Fibroblast of skin of right quadriceps (primary cell): ENCODE measurements around the gene GNA15.
"Not testable (repeated sequence)": the region's sequence is repeated elsewhere in the genome, so short reads cannot be mapped to it uniquely, and the experiment has no call there.

Experiments
- DNase-seq: peaks from one replicate; pipeline ENCODE4 v3.0.0-alpha.2; 2013

Gene GNA15, protein sequence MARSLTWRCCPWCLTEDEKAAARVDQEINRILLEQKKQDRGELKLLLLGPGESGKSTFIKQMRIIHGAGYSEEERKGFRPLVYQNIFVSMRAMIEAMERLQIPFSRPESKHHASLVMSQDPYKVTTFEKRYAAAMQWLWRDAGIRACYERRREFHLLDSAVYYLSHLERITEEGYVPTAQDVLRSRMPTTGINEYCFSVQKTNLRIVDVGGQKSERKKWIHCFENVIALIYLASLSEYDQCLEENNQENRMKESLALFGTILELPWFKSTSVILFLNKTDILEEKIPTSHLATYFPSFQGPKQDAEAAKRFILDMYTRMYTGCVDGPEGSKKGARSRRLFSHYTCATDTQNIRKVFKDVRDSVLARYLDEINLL

DNA sequence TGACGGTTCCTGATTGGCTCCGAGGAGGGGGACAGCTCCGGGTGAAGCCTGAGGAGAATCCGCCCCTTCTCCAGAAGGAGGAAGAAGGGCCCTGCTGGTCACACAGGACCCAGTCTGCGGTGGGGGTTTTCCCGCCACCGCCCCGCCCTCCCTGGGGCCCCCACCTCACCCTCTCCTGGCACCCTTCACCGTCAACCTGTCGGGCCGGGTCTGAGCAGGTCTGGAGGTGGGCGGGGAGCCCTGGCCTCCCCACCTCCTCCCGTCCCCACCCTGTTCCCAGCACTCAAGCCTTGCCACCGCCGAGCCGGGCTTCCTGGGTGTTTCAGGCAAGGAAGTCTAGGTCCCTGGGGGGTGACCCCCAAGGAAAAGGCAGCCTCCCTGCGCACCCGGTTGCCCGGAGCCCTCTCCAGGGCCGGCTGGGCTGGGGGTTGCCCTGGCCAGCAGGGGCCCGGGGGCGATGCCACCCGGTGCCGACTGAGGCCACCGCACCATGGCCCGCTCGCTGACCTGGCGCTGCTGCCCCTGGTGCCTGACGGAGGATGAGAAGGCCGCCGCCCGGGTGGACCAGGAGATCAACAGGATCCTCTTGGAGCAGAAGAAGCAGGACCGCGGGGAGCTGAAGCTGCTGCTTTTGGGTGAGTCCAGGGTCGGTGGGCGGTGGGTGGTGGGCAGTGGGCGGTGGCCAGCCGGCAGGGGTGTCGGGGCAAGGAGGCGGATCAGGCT, at the start of gene GNA15:
Gene GNA15, plus strand, starts transcription at position 73 of the 723 bp plus-strand sequence. Its CDS starts 418 bp downstream, at position 491.
- DNase-seq, result no peak

DNA sequence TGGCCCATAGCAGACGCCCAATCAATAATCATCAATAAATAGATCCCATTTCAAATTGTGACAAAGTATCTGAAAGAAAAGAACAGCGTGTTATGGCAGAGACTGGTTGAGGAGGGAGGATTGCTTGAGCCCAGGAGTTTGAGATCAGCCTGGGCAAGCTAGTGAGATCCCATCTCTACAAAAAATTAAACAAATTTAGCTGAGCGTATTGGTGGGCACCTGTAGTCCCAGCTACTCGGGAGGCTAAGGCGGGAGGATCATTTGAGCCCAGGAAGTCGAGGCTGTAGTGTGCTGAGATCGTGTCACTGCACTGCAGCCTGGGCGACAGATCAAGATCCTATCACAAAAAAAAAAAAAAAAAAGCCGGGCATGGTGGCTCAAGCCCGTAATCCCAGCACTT, 48.1 kb upstream of the GNA15 start:
- no peak for DNase-seq

DNA sequence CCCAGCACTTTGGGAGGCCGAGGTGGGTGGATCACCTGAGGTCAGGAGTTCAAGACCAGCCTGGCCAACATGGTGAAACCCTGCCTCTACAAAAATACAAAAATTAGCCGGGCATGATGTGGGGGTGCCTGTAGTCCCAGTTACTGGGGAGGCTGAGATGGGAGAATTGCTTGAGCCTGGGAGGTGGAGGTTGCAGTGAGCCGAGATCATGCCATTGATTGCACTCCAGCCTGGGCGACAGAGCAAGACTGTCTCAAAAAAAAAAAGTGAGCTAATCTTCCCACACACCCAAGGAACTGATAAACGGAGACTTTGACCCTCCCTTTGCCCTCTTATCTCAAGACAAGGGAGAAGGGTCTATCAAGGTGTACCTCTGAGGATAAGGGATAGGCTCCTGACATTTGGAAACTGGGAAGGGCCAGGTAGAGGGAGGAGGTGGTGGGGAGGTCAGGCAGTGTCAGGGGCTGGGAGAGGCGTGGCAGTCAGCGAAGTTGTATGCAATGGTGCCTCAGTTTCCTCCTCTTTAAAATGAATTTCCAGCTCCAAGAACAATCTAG, 46.5 kb upstream of the GNA15 start:
- not testable (repeated sequence) for DNase-seq

DNA sequence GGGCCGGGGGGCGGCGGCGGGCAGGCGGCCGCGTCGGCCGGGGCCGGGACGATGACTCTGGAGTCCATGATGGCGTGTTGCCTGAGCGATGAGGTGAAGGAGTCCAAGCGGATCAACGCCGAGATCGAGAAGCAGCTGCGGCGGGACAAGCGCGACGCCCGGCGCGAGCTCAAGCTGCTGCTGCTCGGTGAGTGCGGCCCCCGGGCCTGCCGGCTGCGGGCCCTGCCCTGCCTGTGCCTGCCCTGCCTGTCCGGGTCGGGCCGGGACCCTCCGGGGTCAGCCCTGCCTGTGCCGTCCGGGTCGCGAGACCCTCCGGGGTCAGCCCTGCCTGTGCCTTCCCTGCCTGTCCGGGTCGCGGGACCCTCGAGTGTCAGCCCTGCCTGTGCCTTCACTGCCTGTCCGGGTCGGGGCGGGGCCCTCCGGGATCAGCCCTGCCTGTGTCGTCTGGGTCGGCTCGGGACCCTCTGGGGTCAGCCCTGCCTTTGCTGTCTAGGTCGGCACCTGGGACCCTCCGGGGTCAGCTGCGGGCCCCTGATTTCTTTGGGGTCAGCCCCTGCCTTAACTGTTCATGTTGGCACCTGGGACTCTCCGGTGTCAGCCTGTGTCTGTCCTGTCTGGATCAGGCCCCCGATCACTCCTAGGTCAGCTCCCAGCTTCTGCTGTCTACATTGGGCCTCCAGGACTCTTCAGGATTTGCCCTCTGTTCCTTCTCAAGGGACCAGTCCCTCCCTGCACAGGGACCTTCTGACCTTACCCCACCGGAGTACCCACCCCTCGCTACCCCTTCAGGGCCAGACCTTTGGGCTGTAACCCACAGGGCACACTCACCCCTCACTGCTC, 41.0 kb upstream of the GNA15 start:
- DNase-seq, result no peak

DNA sequence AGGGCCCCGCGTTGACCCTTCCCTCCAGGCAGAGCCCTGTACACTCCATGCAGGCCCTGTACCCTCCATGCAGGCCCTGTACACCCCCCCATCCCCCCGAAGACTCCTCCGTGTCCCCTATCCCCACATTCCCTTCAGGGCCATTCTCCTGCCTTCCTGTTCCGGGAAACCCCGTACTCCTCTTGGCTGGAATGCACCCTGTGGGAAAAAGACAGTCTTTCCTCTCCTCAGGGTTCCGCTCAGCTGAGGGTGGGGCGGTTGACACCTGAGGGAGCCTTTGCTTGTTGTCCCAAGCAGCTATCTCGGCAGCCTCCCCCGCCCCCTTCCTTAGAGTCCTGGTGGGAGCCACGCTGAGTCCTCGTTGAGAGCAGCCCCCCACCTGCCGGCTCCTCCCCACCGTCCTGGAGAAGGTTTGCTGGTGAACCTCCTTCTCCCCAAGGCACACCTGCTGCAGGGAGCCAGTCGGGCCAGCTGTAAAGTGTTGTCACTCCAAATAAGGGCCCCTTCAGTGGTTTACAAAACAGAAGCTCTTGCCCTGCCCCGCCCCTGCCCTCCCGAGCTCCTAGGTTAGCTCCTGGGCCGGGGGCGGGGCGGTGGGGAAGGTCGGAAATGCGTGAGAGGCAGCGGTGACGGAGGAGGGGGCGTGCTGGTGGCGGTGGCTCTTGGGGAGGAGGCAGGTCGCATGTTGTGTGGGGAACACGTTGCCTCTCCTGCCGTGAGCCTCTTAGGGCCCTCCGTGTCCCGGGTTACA, 40.2 kb upstream of the GNA15 start:
- no peak for DNase-seq

DNA sequence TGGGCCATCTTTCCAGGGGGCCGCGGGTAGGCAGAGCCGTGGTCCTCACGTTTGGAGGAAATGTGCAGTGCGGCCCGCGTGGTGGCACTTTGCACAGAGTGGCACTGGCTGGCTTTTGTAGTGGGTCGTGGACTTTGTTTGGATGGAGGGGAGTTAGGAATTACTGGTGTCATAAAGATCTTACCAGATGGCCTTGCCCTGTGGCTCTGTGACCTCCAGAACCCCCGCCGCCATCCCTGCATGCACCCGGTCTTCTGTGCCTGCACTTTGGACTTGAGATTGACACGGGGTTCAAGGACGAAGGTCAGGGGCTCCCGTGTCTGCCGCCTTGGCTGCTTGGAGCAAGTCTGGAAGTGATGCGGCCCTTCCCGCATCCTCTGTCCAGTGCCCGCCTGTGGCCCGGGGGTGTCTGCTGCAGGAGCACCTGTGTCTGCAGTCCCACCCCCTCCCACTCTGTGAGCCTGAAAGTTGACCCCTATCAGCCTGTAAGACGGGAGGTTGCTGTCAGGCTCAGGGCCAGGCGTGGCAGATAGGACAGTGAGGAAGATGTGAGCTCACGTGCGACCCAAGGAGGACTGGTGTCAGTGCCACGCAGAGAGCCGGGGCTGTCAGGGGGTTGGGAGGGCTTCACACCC, 39.4 kb upstream of the GNA15 start:
- DNase-seq, result no peak

DNA sequence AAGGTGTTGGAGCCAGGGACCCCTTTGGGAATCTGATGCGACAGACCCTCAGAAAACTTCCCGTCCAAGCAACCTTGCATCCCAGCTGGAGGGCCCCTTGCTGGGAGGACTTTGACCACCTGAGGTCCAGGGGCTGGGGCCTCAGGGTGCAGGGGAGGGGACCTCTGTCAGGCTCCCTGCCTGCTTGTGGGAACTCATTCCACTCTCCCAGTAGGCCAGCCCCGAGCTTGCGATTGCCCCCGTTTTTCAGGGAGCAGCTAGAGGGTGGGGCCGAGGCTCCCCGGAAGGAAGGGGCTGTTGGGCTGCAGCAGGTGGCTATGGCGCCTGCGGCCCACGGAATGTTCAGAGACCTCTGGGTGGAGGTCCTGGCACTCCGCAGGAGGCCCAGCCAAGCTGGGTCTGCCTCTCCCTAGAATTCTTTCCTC, 38.9 kb upstream of the GNA15 start:
- DNase-seq, result no peak

DNA sequence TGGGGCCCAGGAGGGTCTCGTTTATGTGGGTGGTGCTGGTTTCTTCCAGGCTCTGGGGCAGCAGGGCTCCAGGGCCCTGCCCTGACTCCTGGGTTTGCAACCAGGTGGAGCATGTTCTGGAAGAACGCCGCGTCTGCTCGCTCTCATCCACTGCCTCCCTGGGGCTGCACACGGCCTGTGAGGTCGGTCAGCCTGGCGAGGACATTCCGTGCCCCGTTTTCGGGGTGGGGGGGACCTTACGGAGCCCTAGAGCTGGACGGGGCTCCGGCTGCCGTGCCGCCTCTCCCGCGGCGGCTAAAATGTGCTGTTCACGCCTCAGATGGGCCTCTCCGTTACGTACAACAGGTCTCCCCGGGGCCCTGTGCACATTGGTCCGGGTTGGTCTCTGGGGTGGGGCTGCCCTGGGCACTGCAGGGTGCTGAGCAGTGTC, 38.4 kb upstream of the GNA15 start:
- DNase-seq, result no peak

DNA sequence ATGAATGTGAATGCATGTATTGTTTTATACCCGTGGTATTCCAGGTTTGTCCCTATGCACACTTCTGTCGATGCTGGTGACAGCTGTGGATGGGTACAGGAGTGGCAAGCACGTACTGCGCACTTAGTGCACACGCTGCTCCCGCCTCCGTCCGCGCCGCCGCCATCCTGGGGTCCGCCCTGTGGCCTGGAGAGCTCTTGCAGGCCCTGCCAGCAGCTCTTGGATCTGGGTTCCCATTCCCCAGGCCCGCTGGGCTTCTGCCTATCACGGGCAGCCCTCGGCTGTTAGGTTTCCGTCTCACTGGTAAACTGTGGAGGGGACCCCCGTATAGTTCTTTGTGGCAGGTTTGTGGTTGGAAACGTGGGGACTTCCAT, 37.7 kb upstream of the GNA15 start:
- DNase-seq, result no peak

DNA sequence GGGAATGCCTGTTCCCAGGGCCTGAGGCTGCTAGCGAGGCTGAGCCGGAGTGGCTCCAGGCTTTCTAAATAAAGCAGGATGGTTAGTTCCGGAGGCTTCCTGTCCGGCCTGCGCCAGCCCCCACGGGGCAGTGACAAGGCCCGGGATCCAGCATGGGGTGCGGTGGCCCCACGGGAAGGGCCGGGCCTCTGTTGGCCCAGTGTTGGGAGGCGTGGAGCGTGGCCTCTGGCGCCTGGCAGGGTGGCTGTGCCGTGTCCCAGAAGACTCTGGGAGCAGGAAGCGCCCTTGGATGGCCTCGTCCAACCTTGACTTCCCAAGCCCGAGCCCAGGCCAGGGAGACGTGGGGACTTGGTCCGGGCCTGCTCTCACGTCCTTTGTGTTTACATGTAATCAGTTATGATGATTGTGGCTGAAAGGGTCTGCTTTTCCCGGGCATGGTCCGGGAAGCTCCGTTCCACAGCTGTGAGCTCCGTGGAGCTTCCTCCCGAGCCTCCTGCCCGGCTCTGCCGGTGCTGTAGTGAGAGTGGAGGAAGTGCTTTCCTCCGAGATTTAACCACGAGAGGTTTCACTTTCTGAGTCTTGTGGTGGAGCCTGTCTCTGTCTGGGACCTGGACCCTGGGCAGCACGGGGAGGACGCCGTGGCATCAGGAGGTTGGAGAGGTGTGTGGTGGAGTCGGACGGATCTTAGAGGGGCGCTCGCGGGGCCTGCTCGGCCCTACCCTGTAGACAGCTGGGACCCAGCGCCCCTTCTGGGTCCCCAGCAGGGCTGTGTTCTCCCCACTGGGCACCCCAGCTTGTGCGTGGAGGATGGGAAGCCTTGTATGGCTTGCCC, 37.1 kb upstream of the GNA15 start:
- no peak for DNase-seq

DNA sequence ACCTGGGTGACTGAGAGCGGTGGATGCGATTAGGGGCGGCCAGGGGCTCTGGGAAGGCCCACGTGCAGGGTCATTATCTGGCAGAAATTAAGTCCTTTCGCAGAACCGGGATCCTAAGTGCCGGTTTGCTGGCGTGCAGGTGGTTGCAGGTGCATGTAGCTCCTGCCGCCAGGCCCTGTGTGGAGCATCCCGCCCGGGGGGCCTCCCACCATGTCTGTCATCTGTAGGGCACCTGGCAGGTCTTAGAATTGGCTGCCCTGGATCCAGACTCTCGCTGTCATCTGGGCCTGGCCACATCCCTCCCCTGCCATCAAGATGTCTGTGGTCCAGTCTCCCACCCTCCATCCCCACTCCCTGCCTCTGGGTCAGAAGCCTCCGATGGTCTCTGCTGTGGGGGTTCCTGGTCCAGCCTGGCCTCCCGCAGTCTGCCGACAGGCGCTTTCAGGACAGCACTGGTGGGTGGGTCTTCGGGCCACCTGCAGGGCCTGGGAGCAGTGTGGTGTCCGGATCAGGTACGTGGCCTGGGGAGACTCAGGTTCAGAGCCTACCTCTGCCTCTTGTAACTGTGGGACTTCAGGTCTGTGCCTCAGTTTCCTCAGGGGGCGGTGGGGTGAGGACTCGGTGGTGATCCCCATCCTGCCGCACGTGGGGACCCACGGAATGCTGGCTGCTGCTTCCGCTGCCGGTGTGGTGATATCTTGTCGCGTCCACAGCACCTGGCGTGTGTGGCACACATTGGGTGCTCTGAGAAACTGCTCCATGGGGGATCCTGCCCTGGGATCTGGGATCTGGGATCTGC, 36.3 kb upstream of the GNA15 start:
- DNase-seq, result no peak

DNA sequence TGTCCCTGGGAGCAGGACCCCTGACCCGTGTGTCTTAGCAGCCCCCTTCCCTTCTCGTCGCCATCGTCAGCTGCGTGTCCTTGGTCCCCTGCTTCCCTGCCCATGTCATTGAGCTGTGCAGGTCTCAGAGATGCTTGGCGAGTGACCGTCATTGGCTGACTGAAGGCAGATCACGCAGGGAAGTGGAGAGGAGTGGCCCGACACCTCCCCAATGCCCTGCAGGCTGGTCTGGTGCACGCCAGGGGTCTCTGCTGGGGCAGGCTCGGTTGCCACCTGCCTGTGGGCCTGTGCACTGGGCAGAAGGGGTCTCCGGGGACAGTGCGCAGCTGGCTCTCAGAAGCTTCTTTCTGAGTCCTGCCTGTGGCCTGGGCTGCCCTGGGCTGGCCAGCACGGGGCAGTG, 35.5 kb upstream of the GNA15 start:
- DNase-seq, result no peak

DNA sequence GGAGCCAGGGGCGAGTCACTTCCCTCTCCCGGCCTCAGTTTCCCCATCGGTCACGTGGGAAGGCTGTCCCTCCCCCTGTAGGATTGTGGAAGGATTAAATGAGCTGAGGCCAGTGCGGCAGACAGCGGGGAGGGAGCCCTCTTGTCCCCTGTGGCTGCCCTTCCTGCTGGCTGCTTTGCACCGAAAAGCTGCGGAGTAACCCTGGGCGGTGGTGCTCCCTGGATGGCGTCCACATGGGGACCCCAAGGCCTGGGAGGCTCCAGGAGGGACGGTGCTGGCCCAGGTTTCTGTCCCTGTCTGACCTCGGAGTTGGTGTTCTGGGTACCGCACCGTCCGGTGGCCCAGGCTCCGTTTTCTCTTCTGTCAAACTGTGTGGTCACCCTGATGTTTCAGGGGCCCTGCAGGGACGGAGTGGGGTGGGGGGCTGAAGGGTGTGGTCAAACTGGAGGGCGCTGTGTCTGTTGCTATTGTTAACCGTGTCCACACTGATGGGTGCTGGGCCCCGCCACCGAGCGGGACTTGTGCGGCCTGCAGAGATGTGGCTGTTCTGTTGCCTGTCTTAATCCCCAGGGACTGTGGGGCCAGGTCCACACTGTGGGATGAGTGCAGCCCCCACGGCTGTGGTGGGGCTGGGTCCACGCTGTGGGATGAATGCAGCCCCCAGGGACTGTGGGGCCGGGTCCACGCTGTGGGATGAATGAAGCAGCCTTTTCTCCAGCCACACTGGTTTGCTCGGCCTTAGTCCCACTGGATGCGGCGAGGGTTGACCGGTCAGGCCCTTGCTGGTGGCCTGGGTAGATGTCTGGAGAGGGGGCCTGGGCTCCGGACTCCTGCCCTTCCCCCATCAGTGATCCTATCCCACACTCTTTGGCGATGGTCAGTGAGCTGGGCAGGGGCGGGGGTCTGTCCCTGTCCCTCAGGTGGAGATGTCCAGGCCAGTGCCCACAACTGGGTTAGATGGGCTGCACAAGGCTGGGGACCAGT, 34.8 kb upstream of the GNA15 start:
- no peak for DNase-seq

DNA sequence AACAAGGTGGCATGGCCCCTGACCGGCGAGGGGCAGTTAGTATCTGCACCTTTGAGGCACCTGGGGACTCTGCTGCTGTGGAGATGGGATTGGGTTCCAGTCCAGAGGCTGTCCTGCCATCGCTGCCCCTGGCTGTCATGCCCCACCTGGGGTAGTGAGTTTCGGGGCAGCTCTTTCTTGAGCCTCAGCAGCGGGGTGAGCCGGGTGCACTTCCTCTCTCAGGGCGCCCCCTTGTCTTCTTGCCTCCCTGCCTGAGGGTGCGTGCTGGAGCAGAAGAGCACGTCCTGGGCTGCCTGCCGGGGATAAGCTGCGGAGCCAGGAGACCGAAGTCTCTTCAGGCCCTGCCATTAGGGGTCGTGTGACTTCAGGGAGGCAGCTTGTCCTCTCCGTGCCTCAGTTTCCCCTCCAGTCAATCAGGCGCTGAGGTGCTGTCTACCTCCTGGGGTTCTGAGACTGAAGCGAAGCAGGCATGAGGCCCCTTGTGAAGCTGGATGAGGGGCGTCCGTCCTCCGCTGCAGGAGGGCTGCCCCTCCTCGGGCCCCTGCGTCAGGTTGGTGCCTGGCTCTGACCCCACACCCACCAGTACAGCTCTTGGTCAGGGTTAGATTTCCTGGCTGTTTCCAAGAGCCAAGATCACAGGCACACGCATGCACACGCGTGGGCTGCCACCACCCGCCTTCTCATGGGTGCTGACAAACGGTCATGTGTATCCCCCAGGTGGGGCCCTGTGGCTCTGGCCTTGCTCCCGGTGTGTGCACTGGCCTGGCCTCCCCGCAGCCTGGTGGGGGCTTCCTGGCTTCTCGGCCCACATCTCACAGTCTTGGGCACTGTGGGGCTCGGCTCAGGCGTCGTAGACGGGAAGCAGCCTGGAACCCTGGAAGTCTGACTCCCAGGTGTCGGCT, 33.3 kb upstream of the GNA15 start:
- DNase-seq, result no peak

DNA sequence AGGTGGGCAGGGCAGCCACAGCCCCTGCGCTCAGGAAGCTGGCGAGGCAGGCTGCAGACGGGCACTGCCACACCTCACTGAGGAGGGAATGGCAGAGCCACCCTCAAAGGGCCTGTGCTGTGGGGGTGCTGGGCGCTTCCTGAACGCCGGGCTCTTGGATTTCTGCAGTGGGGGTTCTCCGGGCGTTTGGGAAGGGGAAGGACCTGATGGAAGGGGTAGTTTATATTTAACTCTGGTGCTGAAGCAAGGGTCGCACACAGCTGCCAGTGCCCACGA, 31.2 kb upstream of the GNA15 start:
- DNase-seq, result no peak

DNA sequence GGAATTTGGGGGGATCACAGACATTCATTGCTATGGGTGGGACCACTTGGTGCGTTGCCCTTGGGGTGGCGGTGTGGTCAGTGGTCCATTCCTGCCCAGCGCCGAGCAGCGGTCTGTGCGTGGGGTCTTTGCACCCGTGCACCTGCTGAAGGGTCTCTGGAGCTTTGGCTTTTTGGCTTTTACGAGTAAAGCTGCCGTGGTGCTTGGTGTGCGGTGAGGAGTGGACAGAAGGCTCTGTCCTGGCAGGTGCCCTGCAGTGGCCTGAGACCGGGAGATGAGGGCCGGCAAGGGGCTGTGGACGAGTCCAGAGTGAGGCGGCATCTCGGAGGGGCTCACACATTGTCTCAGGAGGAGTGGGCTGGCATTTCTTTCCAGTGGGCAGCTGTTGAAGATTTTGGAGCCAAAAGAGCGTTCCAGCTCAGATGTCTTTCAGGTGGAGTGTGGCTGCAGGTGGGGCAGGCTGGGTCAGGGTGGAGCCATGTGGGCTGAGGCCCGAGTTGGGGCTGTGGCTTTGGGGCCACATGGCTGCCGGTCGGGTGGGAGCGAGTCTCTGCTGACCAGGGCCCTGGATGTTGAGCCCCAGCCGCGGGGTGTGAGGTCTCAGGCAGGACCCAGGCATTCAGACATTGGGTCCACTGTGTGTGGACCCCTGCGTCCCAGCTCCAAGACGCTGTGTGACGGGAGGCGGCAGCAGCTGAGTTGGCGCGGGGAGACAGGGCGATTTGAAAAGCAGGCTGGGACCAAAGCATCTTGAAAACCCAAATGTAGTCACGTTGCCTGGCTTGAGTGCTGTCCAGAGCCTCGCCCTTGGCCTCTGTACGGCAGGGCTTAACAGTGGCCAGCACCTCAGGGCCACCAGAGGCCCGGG, 30.0 kb upstream of the GNA15 start:
- no peak for DNase-seq
